ENCODE data around the gene SELENOV. TPM values are rescaled to one million over a fixed set of nuclear protein-coding genes. Genes with fewer than 3 reads are reported as not detected.

The SELENOV gene
- total RNA-seq, 1 donor from 2014 or later: not detected

GRCh38 chr19:39469567-39469966, 45.4 kb upstream of the SELENOV start:
- Mint-ChIP-seq H3K27ac (ENCODE audit: unreplicated experiment) (no peak overlapping the region), H3K4me1 (ENCODE audit: low read depth) (no peaks in the 10 kb centered on the region), H3K4me3 (ENCODE audit: unreplicated experiment) (no peak overlapping the region), H3K27me3 (ENCODE audit: low read depth) (no peaks in the 10 kb centered on the region), H3K9me3 (ENCODE audit: low read depth) (no peaks in the 10 kb centered on the region), H3K36me3 (ENCODE audit: low read depth) (peaks cover 49% of the 10 kb centered on the region)
- TF ChIP-seq CTCF (IDR thresholded peaks at IDR 0.05): no peak
- DNase-seq (ENCODE audit: low spot score): no peak

- DNase-seq (ENCODE audit: low spot score): no peak
- Mint-ChIP-seq H3K4me3 (ENCODE audit: unreplicated experiment) (no peak overlapping the region), H3K27me3 (ENCODE audit: low read depth) (no peaks in the 10 kb centered on the region), H3K4me1 (ENCODE audit: low read depth) (no peaks in the 10 kb centered on the region), H3K27ac (ENCODE audit: unreplicated experiment) (no peak overlapping the region), H3K9me3 (ENCODE audit: low read depth) (no peaks in the 10 kb centered on the region), H3K36me3 (ENCODE audit: low read depth) (peaks cover 48% of the 10 kb centered on the region)
- TF ChIP-seq CTCF (IDR thresholded peaks at IDR 0.05): no peak
Measured at GRCh38 chr19:39470724-39471339, 44.1 kb upstream of the SELENOV start.

GRCh38 chr19:39471756-39472536, 43.0 kb upstream of the SELENOV start:
- Mint-ChIP-seq H3K27me3 (ENCODE audit: low read depth) (no peaks in the 10 kb centered on the region), H3K9me3 (ENCODE audit: low read depth) (no peaks in the 10 kb centered on the region), H3K4me3 (ENCODE audit: unreplicated experiment) (no peak overlapping the region), H3K27ac (ENCODE audit: unreplicated experiment) (peak overlapping the region; percentile 63), H3K4me1 (ENCODE audit: low read depth) (no peaks in the 10 kb centered on the region), H3K36me3 (ENCODE audit: low read depth) (peaks cover 47% of the 10 kb centered on the region)
- TF ChIP-seq CTCF (IDR thresholded peaks at IDR 0.05): no peak
- DNase-seq (ENCODE audit: low spot score): no peak

- Mint-ChIP-seq H3K36me3 (ENCODE audit: low read depth) (peaks cover 44% of the 10 kb centered on the region), H3K9me3 (ENCODE audit: low read depth) (no peaks in the 10 kb centered on the region), H3K27me3 (ENCODE audit: low read depth) (no peaks in the 10 kb centered on the region), H3K4me1 (ENCODE audit: low read depth) (no peaks in the 10 kb centered on the region), H3K27ac (ENCODE audit: unreplicated experiment) (no peak overlapping the region), H3K4me3 (ENCODE audit: unreplicated experiment) (no peak overlapping the region)
- DNase-seq (ENCODE audit: low spot score): no peak
- TF ChIP-seq CTCF (IDR thresholded peaks at IDR 0.05): no peak
Measured at GRCh38 chr19:39472746-39473442, 42.0 kb upstream of the SELENOV start.

GRCh38 chr19:39473443-39473960, 41.4 kb upstream of the SELENOV start:
- Mint-ChIP-seq H3K4me1 (ENCODE audit: low read depth) (no peaks in the 10 kb centered on the region), H3K27me3 (ENCODE audit: low read depth) (no peaks in the 10 kb centered on the region), H3K27ac (ENCODE audit: unreplicated experiment) (no peak overlapping the region), H3K4me3 (ENCODE audit: unreplicated experiment) (no peak overlapping the region), H3K9me3 (ENCODE audit: low read depth) (no peaks in the 10 kb centered on the region), H3K36me3 (ENCODE audit: low read depth) (peaks cover 43% of the 10 kb centered on the region)
- TF ChIP-seq CTCF (IDR thresholded peaks at IDR 0.05): no peak
- DNase-seq (ENCODE audit: low spot score): no peak

Measured in chondrocyte (in vitro differentiated cells).